Astrocyte (in vitro differentiated cells and primary cell): Measurements from ENCODE around the gene KRTAP5-11. TPM values are rescaled to one million over a fixed set of nuclear protein-coding genes. Genes with fewer than 3 reads are reported as not detected.
"Not testable (repeated sequence)": the region's sequence is repeated elsewhere in the genome, so short reads cannot be mapped to it uniquely, and the experiment has no call there.

ENCODE experiments used
- DNase-seq: peaks from one replicate; pipeline ENCODE4 v3.0.0-alpha.2; 2010; ENCODE audit warnings: low read depth
- FAIRE-seq: peaks from 2 replicates; lab custom pipeline; 2011; peaks lifted over from hg19 to GRCh38; lab: Jason Lieb, UNC
- H2AFZ ChIP-seq: 2 replicates; pipeline ENCODE4 v1.6.0; 2012; ENCODE audit warnings: low read depth, low read length, inconsistent platforms
- H3K27ac ChIP-seq: 2 replicates; pipeline ENCODE4 v1.5.1; 2011; ENCODE audit warnings: low read depth, low read length, inconsistent platforms
- H3K27me3 ChIP-seq: 2 replicates; pipeline ENCODE4 v1.6.0; 2011; ENCODE audit warnings: low read length, inconsistent platforms; ENCODE audit not compliant: insufficient read depth
- H3K36me3 ChIP-seq: 2 replicates; pipeline ENCODE4 v1.5.1; 2011; ENCODE audit warnings: low read length, inconsistent platforms; ENCODE audit not compliant: insufficient read depth
- H3K4me1 ChIP-seq: 2 replicates; pipeline ENCODE4 v1.5.1; 2011; ENCODE audit warnings: low read length, inconsistent platforms; ENCODE audit not compliant: insufficient read depth
- H3K4me2 ChIP-seq: 2 replicates; pipeline ENCODE4 v1.6.0; 2012; ENCODE audit warnings: low read length, inconsistent platforms
- H3K4me3 ChIP-seq: 2 replicates; pipeline ENCODE4 v1.5.1; 2011; ENCODE audit warnings: low read depth, mild to moderate bottlenecking, low read length, inconsistent platforms; ENCODE audit not compliant: insufficient read depth
- H3K79me2 ChIP-seq: 2 replicates; pipeline ENCODE4 v1.6.0; 2012; ENCODE audit warnings: mild to moderate bottlenecking, low read length, inconsistent platforms; ENCODE audit not compliant: insufficient read depth
- H3K9ac ChIP-seq: 2 replicates; pipeline ENCODE4 v1.6.0; 2012; ENCODE audit warnings: mild to moderate bottlenecking, low read length, inconsistent platforms
- H3K9me3 ChIP-seq: 2 replicates; pipeline ENCODE4 v1.5.1; 2012; ENCODE audit warnings: low read depth, mild to moderate bottlenecking, low read length, inconsistent platforms; ENCODE audit not compliant: insufficient read depth
- H4K20me1 ChIP-seq: 2 replicates; pipeline ENCODE4 v1.6.0; 2012; ENCODE audit warnings: low read length, inconsistent platforms; ENCODE audit not compliant: insufficient read depth
- H3K27ac Mint-ChIP-seq: one replicate; pipeline ENCODE4 v1.8.0; 2021; ENCODE audit warnings: mild to moderate bottlenecking, mixed read lengths; ENCODE audit not compliant: unreplicated experiment
- H3K27me3 Mint-ChIP-seq: one replicate; pipeline ENCODE4 v1.8.0; 2021; ENCODE audit warnings: low read depth, mixed read lengths; ENCODE audit not compliant: unreplicated experiment
- H3K36me3 Mint-ChIP-seq: one replicate; pipeline ENCODE4 v1.8.0; 2021; ENCODE audit warnings: low read depth, mixed read lengths; ENCODE audit not compliant: unreplicated experiment
- H3K4me1 Mint-ChIP-seq: one replicate; pipeline ENCODE4 v1.8.0; 2021; ENCODE audit warnings: low read depth, mixed read lengths; ENCODE audit not compliant: unreplicated experiment
- H3K4me3 Mint-ChIP-seq: one replicate; pipeline ENCODE4 v1.8.0; 2021; ENCODE audit warnings: mild to moderate bottlenecking, moderate library complexity, mixed read lengths; ENCODE audit not compliant: unreplicated experiment
- H3K9me3 Mint-ChIP-seq: one replicate; pipeline ENCODE4 v1.8.0; 2021; ENCODE audit warnings: mild to moderate bottlenecking, mixed read lengths; ENCODE audit not compliant: unreplicated experiment
- EZH2 ChIP-seq: IDR thresholded peaks from 2 replicates; pipeline ENCODE4 v1.6.1; 2012; ENCODE audit warnings: mild to moderate bottlenecking, low read length, inconsistent platforms; ENCODE audit not compliant: insufficient read depth
- total RNA-seq: library from RNA; stranded (reverse); gene quantifications from 2 replicates; pipeline ENCODE4 v1.2.1, GENCODE V29; 2021
- TF ChIP-seq, protein P1 (sequence below): IDR thresholded peaks from 2 replicates; pipeline ENCODE4 v1.5.1; 2011; ENCODE audit warnings: low read depth, mild to moderate bottlenecking, inconsistent platforms, low read length, moderate library complexity; ENCODE audit not compliant: insufficient read depth

Gene KRTAP5-11
- total RNA-seq, 1 donor from 2014 or later: not detected

GRCh38 chr11:71538666-71538990, 44.0 kb downstream of the KRTAP5-11 start:
- Mint-ChIP-seq H3K4me1 (peaks cover 8% of the 10 kb centered on the region), H3K27ac (peak overlapping the region; percentile 78), H3K27me3 (peaks cover 18% of the 10 kb centered on the region), H3K4me3 (no peak overlapping the region), H3K9me3 (no peaks in the 10 kb centered on the region), H3K36me3 (peaks cover 2% of the 10 kb centered on the region)
- FAIRE-seq (no peak), DNase-seq (no peak)
- H3K79me2 ChIP-seq: no peaks in the 10 kb centered on the region
- H3K36me3 ChIP-seq: no peaks in the 10 kb centered on the region
- no peak overlapping the region for H3K9ac ChIP-seq
- TF ChIP-seq, protein P1, sequence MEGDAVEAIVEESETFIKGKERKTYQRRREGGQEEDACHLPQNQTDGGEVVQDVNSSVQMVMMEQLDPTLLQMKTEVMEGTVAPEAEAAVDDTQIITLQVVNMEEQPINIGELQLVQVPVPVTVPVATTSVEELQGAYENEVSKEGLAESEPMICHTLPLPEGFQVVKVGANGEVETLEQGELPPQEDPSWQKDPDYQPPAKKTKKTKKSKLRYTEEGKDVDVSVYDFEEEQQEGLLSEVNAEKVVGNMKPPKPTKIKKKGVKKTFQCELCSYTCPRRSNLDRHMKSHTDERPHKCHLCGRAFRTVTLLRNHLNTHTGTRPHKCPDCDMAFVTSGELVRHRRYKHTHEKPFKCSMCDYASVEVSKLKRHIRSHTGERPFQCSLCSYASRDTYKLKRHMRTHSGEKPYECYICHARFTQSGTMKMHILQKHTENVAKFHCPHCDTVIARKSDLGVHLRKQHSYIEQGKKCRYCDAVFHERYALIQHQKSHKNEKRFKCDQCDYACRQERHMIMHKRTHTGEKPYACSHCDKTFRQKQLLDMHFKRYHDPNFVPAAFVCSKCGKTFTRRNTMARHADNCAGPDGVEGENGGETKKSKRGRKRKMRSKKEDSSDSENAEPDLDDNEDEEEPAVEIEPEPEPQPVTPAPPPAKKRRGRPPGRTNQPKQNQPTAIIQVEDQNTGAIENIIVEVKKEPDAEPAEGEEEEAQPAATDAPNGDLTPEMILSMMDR: no peak
- no peak for TF ChIP-seq EZH2
- no peaks in the 10 kb centered on the region for H3K4me1 ChIP-seq
- H3K4me3 ChIP-seq: no peak overlapping the region
- H4K20me1 ChIP-seq: no peaks in the 10 kb centered on the region
- no peak overlapping the region for H2AFZ ChIP-seq
- no peaks in the 10 kb centered on the region for H3K27me3 ChIP-seq
- no peak overlapping the region for H3K4me2 ChIP-seq
- H3K9me3 ChIP-seq: no peaks in the 10 kb centered on the region
- H3K27ac ChIP-seq: no peak overlapping the region

DNA sequence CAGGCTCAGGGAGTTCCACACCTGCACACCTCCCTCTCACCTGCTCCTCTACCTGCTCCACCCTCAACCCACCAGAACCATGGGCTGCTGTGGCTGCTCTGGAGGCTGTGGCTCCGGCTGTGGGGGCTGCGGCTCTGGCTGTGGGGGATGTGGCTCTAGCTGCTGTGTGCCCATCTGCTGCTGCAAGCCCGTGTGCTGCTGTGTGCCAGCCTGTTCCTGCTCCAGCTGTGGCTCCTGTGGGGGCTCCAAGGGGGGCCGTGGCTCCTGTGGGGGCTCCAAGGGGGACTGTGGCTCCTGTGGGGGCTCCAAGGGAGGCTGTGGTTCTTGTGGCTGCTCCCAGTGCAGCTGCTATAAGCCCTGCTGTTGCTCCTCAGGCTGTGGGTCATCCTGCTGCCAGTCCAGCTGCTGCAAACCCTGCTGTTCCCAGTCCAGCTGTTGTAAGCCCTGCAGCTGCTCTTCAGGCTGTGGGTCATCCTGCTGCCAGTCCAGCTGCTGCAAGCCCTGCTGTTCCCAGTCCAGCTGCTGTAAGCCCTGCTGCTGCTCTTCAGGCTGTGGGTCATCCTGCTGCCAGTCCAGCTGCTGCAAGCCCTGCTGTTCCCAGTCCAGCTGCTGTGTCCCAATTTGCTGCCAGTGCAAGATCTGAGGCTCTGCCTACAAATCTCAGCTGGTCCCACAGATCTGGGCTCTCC, 44.6 kb downstream of the KRTAP5-11 start, which contains the start of gene KRTAP5-8:
Gene KRTAP5-8 (plus strand): TSS at position 49 of the 689 bp plus-strand sequence. CDS start 31 bp downstream, at position 80.
- not testable (repeated sequence) for H3K4me3 Mint-ChIP-seq, H2AFZ ChIP-seq, H3K9me3 ChIP-seq, H3K79me2 ChIP-seq, H3K36me3 Mint-ChIP-seq, H3K9ac ChIP-seq, H3K4me1 ChIP-seq, H4K20me1 ChIP-seq, H3K27me3 ChIP-seq, H3K4me3 ChIP-seq, H3K4me2 ChIP-seq, H3K36me3 ChIP-seq, DNase-seq, H3K27ac ChIP-seq, H3K4me1 Mint-ChIP-seq, H3K9me3 Mint-ChIP-seq, FAIRE-seq
- H3K27me3 Mint-ChIP-seq: peaks cover 18% of the 10 kb centered on the region
- peak within 1 kb of the TSS; percentile 78 for H3K27ac Mint-ChIP-seq

GRCh38 chr11:71537537-71537936, 45.1 kb downstream of the KRTAP5-11 start:
- Histone ChIP-seq H2AFZ (no peak overlapping the region), H3K27ac (no peak overlapping the region), H3K9me3 (no peaks in the 10 kb centered on the region), H3K36me3 (no peaks in the 10 kb centered on the region), H3K79me2 (no peaks in the 10 kb centered on the region), H3K4me3 (no peak overlapping the region), H3K4me2 (no peak overlapping the region), H3K4me1 (no peaks in the 10 kb centered on the region), H3K9ac (no peak overlapping the region), H4K20me1 (no peaks in the 10 kb centered on the region), H3K27me3 (no peaks in the 10 kb centered on the region)
- no peak for TF ChIP-seq EZH2
- H3K27me3 Mint-ChIP-seq: peaks cover 15% of the 10 kb centered on the region
- H3K9me3 Mint-ChIP-seq: no peaks in the 10 kb centered on the region
- H3K36me3 Mint-ChIP-seq: no peaks in the 10 kb centered on the region
- no peak overlapping the region for H3K4me3 Mint-ChIP-seq
- H3K4me1 Mint-ChIP-seq: peaks cover 2% of the 10 kb centered on the region
- no peak overlapping the region for H3K27ac Mint-ChIP-seq
- DNase-seq: no peak
- no peak for FAIRE-seq
